NCI-H2107 treated with DMSO at 0.1 percent for 48 hours (cell line): Measurements from ENCODE around the gene OLFML1.

Experiments used
- DNase-seq: peaks from one replicate; lab custom pipeline; 2025; ENCODE audit not compliant: unreplicated experiment; lab: John Stamatoyannopoulos, UW

The OLFML1 gene

DNA sequence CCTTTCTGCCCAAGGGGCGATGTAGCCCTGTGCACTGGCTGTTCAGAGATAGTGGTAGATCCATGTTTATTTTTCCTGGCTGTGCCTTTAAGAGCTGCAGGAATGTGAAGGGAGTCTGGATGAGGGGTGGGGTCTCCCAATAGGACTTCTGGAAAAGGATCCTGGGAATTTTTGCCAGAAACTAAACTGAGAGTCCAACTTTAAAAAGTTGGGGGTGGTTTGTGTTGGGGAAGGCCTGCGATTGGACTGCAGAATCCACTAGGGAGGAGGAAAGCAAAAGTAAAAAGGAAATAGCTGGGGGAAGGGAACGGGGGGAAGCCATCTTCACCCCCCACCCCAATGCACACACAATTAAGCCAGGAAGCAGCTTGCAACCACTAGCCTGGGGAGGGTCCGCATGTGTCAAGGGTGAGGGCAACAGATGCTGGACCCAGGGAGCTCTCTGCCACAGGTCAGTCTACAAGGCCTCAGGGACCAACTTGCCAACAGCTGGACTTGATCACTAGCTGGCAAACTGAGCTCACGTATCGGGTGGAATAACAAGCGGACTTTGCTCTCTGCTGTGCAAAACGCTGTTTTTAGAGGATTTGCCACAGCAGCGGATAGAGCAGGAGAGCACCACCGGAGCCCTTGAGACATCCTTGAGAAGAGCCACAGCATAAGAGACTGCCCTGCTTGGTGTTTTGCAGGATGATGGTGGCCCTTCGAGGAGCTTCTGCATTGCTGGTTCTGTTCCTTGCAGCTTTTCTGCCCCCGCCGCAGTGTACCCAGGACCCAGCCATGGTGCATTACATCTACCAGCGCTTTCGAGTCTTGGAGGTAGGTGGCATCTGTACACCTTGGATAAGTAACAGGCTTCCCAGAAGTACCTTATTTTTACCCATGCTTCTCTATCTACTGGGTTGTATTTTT, at the start of gene OLFML1:
OLFML1 (plus strand) TSS at position 321 of the 912 bp plus-strand sequence; CDS start at position 691, 370 bp downstream.
- DNase-seq, result no peak

DNA sequence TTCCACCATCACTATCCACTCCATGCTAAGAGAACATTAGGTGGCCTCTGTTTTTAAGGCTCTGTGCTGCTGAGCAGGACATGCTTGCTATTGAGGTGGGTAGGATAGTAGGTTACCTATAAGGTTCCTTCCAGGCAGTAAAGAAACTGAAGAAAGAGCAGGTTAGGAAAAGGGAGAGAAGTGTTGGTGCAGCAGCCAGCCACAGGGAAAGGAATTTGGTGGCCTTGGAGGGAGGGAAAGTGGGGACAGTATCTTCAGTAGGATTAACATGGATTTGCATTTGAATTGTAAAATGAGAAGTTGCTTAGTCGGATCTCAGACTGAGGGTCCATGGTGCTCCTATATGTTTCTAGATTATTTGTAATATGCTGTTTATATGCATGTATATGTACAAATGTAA, 49.2 kb upstream of the OLFML1 start:
- DNase-seq, result no peak

DNA sequence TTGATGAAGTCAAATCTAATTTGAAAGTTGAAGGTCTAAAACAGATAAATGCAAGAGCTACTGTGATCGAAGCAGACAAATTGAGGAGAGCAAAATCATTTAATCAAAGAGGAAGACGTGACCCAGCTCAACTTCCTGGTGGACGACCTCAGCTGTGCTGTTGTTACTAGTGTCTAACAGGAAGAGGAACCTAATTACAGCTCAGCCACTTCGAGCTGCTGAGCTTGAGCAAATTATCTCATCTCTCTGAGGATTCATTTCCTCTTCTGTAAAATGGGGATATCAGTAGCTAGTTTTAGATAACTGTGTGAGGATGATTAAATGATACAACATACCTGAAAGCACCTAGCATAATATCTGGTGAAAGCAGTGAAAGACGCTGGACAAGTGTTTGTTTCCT, 48.6 kb upstream of the OLFML1 start:
- DNase-seq, result no peak

DNA sequence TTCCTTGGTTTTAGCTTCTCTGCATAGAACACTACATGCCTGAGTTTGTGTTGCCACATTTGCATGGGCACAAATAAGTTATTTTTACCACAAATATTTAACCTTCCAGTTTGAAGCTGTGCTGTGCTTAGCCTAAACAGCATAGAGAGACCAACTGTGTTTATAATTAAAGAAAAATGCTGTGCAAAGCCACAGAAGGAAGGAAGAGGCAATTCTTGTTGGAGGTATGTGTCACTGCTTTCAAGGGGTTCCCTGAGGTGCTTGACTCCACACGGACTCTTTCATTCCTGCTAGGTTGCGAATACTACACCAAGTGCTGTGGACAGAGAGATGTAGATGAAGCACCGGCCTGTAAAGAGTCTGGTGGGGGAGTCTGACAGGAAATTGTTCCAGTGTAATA, 47.6 kb upstream of the OLFML1 start:
- DNase-seq, result no peak

DNA sequence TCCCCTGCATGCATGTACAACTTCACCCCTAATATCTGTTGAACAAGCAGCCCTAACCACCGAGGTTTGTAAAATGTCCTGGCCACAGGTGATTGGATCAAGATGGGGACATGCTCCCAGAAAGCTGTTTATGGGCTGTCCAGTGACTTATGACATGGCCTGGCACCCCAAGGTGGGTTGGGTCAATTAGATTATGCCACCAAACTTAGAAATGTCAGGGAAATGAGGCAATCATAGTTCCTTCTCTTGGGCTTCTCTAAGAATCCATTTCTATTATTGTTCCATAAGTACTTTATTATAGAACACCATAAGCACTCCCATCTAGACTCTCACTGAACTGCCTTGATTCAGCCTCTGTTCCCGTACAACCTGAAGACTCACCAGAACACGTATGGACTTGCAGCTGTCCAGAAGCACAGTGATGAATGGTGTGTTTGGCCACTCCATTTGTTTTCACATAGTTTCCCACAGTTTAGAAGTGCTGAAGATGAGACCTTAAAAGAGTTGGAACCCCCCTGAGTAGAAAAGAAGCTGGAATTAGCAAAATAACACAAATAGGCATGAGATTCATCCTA, 45.5 kb upstream of the OLFML1 start:
- no peak for DNase-seq

DNA sequence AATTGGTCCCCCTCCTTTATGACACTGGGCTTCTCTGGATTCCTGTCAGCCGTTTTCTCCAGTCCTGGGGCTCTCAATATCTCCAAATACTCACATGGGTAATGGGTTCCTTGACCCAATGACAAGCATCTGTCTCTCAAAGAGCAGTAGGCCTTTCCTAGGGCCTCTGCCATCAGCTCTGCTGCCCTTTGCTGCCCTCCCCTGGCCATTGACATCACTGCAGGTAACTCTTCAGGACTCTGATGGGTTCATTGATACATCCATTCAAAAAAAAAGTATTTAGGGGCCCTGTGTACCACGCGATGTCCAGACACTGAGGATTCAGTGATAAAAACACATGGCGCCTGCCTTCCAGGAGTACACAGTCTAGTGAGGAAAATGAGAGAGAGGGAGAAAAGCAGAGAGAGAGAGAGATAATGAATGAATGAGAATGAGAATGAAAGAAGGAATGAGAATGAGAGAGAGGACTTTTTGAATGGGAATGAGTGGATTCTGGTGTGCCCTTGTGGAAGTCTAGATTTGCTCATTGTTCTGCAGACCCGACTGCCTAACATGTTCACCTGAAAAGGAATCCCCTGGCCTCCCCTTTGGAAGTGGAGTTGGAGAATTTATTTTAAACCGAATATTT, 42.6 kb upstream of the OLFML1 start:
- DNase-seq, result peak; percentile 16

DNA sequence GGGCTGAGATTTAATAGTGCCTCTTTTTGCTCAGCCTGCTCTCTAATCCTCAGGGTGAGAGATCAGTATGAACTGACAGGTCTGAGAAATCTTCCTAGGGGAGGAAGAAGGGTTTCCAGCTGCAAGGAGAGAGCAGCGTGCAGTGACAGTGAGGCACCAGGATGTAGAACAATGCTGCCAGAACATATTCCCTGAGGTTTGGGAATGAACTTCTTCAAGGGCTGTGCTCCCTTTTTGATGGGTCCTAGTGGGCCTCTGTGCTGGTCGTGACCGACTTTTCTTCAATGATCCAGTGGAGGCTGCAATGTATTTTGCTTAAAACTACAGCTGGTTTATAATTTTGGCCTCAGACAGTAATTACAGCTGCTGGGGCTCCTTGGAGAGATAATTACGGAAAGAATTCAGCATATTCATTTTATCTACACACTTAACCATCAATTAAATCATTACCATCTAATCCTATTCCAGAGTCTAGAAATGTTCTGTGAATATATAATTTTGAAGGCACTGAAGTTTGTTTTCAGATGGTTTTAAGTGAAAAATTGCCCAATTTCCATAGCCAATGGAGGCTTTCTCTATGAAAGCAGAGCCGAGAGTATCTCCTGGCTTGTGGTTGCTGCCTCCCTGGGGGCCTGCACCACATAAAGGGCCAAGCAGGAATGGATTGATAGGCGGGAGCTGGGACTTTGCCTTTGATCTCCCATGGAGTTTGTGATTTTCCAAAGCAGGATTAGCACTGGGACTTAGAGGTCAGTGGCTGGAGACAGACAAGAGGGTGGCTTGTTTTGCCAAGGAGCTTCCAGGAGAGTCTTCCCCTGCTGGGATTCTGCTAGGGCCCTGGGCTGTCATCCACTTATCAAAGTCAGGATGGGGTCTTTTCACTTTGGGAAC, 41.0 kb upstream of the OLFML1 start:
- no peak for DNase-seq

DNA sequence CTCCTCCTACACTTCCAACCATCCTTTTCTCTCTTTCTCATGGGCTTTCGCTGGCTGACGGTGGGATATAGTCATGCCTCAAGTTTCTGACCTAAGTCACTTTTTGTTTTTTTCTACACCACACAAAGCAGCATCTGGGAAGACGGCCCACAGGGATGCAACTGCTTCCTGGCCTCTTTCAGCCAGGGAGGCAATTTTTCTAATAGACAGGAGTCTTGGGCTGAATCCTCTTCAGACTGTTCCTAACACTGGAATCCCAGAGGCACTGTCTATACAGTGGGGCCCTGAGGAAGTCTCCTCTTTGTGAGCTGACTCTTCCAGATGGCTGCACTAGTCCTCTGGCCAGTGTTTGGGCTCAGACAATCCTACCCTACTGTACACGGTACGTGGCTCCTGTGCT, 39.7 kb upstream of the OLFML1 start:
- no peak for DNase-seq

DNA sequence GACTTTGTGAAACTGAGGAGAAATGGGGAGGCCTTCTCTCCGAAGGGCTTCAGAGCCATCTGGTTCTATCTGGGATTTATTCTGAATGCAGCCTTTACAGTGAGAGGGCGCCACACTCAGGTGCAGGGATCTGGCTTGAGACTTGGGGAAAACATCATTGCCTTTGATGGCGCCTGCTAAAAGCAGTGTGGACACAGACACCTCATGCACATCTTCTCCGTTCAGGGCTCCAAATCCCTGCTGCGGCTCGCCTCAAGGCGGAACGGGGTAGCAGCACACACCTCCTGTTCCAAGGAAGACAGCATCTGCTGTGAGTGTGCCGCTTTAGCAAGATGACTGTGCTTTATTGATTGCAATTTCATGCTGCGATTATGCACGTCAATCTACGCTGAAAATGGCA, 37.1 kb upstream of the OLFML1 start:
- no peak for DNase-seq

DNA sequence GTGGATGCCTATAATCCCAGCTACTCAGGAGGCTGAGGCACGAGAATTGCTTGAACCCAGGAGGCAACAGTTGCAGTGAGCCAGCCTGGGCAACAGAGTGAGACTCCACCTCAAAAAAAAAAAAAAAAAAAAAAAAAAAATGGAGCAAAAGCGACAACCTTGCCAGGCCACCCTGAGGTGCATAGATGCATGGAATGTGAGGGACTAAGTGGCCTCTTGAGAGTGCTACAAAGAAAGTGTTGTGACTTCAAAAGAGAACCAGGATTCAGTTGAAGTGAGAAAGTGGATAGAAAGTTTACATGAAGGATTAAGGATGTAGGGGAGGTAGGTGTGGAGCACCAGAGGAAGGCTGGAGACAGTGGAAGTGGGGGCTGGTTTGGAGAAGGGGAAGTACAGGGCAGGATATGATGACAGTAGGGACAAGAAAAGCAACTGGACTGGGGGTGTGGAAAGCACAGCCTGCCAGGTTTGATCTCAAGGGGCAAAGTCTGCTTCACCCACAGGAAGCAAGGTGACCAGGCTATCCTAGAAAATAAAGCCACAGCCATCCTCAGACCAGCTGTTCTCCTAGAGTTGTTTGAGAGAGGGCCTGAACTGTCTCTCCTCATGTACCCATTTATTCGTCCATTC, 36.0 kb upstream of the OLFML1 start:
- no peak for DNase-seq

DNA sequence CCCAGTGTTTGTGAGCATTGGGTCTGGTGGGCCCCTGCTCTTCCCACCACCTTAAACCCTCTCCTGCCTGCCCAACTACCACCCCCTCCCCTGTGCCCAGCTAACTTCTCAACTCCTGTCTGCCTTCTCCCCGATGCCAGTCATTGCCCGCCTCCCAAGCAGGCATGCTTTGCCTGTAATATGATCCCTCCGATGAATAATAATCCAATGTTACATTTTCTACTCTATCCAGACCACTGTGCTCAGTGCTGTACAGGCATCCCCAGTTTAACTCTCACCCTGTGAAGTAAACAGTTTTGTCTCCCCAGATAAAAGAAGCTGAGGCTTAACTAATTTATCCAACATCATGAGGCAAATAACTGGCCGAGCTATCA, 35.5 kb upstream of the OLFML1 start:
- no peak for DNase-seq

DNA sequence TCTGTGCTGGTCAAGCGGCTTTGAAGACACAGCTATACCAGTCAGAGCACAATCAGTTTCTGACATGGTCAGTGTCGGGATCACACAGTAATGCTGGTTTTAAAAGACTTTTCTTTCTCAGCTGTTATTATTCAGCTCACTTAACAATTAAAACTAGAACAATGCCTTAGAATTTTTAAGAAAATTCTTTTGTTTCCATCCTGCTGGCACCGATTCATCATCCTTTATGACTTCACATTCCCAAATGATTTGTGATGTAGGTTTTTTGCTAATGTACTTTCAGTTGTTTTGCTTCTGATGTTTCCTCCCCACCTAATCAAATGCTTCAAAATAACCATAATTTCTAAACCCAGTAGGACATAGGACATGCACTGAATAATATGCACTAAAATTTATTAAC, 34.5 kb upstream of the OLFML1 start:
- no peak for DNase-seq

DNA sequence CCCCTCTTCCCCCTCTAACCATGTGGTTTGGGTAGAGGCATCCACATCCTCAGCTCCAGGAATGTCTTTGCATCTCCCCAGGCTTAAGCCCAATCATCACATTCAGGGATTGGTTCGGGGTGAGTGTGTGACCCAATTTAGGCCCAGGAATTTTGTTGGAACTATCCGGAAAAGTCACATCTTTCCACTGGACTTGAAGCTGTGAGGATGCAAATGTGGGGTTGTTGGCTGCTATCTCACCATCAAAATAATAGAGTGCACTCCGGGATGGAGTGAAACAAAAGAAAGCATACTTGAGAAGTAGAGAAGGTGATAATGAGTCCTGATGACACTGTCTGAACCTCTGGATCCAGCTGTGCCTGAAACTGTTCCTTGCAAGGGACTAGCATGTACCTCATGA, 33.8 kb upstream of the OLFML1 start:
- DNase-seq, result no peak

DNA sequence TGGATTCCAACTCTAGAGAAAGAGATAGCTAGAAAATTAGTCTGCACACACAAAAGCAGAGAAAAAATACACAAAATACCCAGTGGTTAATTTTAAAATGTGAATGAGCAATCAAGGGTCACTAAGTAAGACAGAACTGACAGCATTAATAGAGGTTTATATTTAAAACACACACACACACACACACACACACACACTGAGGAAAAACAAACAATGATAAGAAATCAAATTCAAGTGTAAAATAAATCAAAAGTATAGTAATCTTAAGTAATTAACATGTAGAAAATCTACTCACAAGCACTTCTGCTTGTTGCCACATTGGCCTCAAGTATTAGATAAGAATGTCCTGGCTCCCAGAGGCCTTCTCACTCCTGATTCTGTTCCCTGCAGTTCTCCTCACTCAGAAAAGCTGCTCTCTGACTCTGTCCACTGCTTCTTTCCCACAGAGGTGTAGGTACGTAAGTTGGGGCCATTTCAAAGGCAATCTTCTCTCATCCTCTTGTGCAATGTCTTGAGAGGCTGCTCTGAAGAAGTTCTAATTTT, 33.3 kb upstream of the OLFML1 start:
- DNase-seq, result no peak

DNA sequence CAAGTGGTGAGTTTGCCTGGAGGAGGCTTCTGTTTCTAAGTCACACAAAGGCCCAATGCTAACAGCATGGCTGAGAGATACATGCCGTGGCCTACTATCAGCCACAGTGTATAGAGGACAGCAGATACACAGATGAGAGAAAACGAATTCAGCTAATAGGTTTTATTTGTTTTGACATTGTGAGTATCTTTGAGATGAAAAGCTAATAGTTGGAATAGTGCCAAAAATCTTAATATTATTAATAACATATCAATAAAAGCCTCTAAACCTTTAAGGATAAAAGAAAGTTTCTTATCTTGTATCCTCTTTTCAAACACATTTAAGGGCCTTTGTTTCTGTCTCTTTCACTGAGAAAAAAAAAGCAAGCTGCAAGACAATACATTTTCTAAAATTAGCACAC, 30.5 kb upstream of the OLFML1 start:
- DNase-seq, result no peak

DNA sequence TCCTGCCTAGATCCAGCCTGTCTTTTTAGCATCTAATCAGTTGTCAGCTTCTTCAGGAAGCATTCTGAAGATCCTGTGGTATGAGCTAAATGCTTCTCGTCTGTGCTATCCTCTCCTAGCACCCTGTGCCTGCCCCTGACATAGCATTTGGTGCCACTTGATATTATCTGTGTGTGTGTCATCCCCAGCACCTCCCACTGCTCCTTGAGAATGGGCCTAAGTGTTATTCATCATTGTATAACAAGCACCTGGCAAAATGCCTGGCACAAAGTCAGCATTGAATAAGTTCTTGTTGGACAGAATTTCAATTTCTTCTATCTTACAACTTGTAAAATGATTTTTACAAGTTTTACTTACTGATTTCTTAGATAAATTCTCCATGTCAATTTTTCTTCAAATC, 28.1 kb upstream of the OLFML1 start:
- DNase-seq, result no peak

DNA sequence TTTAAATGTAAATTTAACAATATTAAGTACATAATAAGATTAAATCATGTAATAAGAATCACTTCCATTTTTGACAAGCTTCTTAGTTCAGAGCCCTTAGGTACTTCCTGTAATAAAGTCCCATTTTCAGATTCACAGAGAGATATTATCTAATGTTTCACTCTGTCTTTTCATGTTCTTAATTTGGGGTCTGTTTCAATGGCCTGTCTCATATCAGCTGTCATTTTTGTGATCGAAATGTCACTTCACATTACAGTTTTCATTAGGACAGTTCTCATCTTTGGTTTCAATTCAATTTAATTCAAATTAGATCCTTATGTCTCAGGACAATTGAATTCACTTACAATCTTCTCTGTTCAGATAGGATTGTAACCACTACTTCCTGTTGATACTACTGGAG, 22.6 kb upstream of the OLFML1 start:
- no peak for DNase-seq

DNA sequence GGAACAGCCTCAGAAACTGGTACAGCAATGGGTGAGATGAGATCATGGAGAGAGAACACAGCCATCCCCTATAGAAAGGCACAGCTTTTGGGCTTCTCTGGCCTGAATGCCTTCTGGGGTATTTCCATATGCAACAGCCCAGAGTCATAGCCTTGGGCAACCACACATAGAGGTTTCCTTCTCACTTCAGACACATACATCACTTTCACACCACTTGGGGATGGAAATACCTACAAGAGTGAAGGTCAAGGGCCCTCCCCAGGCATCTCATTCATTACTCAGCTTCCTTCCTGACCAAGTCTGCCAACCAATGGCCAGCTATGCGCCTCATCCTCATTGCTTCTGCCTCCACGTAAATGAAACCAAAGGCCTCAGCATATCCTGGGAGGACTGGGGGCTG, 17.7 kb upstream of the OLFML1 start:
- no peak for DNase-seq

DNA sequence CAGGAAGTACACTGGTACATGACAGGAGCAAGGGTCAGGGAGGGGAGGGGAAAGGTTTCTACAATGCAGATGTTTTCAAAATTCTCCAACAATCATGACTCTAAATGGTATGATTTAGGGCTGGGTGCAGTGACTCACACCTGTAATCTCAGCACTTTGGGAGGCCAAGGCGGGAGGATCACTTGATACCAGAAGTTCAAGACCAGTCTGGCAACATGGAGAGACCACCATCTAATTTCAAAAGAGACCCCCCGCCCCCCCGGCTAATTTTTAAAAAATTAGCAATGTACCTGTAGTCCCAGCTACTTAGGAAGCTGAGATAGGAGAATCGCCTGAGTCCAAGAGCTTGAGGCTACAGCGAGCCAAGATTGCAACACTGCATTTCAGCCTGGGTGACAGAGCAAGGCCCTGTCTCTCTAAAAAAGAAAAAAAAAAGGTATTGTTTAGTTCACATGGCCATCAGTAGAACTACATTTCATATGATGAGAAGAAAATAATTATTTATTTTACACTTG, 15.9 kb upstream of the OLFML1 start:
- DNase-seq, result no peak

DNA sequence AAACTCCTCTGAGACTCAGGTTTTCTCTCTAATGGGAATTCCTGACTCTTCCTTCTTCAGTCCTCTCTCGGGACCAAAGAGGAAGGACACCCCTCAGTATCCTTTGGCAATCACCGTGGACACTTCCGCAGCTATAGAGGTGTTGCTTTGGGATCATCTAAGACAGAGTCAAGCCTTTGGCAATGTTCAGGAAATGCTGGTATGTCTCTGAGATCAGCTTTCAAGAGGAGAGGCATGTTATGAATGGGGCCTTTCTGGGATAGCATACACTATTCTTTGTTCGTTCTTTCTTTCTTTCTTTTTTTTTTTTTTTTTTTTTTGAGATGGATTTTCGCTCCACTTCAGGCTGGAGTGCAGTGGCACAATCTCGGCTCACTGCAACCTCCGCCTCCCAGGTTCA, 14.2 kb upstream of the OLFML1 start:
- DNase-seq, result no peak
